HG03103 (cell line): ENCODE results near the gene BIRC5.
A peak's percentile ranks its signal among the peaks of the same experiment; 100 is the strongest.
"Not testable (repeated sequence)": the region's sequence is repeated elsewhere in the genome, so short reads cannot be mapped to it uniquely, and the experiment has no call there.

ENCODE experiments used
- ATAC-seq: cut with Tn5 transposase; IDR thresholded peaks from one replicate; pipeline ENCODE4 v1.9.1; 2021; ENCODE audit warnings: low read depth; ENCODE audit not compliant: unreplicated experiment

The BIRC5 gene

DNA sequence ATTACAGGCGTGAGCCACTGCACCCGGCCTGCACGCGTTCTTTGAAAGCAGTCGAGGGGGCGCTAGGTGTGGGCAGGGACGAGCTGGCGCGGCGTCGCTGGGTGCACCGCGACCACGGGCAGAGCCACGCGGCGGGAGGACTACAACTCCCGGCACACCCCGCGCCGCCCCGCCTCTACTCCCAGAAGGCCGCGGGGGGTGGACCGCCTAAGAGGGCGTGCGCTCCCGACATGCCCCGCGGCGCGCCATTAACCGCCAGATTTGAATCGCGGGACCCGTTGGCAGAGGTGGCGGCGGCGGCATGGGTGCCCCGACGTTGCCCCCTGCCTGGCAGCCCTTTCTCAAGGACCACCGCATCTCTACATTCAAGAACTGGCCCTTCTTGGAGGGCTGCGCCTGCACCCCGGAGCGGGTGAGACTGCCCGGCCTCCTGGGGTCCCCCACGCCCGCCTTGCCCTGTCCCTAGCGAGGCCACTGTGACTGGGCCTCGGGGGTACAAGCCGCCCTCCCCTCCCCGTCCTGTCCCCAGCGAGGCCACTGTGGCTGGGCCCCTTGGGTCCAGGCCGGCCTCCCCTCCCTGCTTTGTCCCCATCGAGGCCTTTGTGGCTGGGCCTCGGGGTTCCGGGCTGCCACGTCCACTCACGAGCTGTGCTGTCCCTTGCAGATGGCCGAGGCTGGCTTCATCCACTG lies at the start of gene BIRC5:
TSS of gene BIRC5 (plus strand) at position 238 of the 690 bp plus-strand sequence. CDS start at position 302, 64 bp downstream.
- ATAC-seq: peak; percentile 88

DNA sequence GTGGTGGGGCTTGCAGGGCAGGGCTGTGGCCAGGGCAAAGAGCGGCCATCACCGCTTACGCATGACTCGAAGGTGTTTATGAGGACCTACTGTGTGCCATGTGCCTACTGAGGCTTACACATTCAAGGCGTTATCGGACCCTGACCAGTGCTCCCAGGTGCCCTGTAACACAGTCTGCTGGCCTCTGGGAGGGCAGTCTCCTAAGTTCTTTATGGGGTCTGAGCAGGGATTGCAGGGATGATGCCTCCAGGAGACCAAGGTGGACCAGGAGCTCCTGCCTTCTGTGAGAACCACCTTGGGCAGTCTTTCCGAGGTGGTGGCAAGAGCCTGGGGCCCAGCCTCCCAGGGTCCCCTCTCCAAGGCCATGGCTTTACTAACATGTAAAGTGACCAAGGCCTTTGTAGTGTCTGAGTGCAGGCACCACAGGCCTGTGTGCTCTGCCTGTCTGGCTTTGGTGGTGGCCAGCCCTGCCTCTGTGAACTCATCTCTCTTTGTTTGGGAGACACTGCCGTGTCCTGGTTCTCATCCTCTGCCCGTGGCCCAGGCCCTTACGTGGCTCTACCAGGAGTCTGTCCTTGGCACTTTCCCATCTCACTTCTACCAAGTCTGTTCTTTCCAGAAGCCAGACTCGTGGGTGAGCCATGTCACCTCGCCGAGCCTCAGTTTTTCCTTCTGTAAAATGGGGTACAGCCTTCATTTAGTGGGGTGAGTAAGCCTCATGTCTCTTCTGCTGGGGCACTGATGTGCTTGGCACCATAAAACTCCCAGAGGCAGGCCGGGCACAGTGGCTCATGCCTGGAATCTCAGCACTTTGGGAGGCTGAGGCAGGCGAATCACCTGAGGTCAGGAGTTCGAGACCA lies 49.1 kb upstream of the BIRC5 start:
- ATAC-seq: no peak

DNA sequence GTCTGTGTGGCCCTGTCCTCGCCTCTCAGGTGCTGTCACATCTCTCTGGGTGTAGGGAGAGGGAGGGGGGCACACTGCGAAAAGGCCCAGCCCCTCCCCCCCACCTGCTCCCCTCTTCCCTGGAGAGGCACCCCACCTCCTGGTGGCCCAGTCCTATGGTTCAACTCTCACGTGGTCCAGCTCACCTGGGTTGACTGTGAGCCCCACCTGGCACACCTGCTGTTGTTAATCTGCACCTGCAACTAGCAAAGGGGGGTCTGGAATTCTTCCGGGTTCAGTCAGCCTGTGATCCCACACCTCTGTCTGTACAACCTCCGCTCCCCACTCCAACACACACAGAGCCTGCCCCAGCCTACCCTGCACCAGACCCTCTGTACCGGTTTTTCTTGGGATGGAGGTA lies 47.6 kb upstream of the BIRC5 start:
- no peak for ATAC-seq

DNA sequence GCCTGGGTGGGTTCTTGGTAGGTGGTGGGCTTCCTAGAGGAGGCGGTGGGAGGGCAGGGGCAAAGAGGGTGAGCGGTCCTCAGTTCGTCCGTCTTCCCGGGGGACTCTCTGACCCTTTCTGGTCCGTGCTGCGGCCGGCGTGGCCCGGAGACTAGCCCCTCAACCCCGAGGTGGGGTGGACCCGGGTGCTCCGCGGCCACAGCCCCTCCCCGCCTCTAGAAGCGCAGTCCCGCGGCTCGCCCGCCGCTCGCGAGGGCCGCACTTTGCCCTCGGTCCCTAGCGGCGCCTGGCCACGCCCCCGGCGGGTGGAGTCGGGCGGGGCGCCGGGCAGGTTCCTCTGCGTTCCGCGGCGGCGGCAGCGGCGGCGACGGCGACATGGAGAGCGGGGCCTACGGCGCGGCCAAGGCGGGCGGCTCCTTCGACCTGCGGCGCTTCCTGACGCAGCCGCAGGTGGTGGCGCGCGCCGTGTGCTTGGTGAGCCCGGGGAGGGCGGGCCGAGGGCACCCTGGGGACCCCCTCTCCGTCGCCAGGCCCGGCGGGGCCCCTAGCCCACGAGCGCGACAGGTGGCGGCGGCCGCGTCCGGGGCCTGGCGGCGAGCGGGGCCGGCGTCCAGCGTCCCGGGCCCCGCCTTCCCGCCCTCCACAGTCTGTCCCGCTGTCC lies 45.7 kb upstream of the BIRC5 start, which contains the start of gene SYNGR2:
TSS of gene SYNGR2 (plus strand) at position 340 of the 661 bp plus-strand sequence. CDS start at position 376, 36 bp downstream.
- ATAC-seq: no peak

DNA sequence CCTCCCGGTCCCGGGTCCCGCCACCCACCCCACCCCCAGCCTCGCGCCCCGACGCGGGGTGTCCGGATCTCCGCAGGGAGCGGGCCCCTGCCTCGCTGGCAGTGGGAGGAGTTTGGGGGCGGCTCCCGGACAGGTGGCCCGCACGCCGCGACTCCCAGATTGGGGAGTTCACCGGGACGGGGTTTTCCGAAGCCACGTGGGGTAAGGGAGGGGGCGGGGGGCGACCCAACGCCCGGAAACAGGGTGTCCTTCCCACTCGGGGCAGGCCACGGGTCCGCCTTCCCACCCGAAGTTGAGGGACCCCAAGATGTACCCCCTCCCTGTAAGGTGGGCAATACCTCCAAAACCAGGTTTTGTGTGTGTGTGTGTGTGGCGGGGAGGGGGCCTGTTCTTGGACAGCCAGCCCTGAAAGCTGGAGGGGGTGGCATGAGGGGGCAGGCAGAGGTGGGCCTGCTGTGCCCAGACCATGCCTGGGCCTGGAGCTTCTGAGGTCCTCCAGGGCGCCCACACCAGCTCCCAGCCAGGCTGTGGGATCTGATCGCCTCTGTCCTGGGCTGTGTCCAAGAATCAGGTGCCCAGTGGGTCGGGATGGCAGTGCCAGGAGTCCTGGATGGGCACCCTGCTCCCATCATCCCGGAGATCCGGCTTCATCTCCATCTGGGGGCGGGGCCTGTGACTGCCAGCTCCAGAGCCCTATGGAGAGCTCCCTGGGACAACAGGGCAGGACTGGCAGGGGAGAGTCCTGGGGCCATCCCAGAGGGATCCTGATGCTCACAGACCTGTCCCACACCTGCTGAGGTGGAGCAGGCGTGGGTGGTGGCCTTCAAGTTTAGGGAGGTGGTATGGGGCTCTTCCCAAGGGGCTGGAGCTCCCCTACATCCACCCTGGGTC lies 44.9 kb upstream of the BIRC5 start:
- no peak for ATAC-seq

DNA sequence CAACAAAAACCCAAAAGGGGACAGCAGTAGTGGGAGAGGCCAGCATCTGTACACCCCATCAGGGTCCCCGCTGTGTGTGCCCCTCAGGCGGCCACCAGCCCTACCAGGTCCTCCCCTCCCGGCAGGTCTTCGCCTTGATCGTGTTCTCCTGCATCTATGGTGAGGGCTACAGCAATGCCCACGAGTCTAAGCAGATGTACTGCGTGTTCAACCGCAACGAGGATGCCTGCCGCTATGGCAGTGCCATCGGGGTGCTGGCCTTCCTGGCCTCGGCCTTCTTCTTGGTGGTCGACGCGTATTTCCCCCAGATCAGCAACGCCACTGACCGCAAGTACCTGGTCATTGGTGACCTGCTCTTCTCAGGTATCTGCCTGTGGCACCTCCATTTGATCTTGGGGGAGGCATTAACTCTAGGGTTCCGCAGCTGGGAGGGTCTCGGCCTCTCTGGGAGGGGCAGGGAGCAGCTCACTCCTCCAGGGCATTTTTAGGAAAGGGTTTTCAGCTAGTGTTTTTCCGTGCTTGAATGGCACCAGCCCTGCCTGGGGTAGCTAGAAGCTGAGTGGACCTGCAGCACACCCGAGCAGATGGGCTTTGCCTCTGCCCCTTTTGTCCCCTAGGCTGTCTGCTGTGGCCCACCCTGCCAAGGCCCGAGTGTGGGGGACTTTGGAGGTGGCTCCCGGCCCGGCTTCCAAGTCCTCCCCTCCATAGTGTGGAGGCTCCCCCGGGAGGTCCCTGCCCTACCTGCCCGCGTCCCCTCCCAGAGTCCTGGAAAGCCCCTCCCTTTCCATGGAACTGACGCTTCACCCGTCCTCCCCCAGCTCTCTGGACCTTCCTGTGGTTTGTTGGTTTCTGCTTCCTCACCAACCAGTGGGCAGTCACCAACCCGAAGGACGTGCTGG lies 43.1 kb upstream of the BIRC5 start:
- ATAC-seq: no peak

DNA sequence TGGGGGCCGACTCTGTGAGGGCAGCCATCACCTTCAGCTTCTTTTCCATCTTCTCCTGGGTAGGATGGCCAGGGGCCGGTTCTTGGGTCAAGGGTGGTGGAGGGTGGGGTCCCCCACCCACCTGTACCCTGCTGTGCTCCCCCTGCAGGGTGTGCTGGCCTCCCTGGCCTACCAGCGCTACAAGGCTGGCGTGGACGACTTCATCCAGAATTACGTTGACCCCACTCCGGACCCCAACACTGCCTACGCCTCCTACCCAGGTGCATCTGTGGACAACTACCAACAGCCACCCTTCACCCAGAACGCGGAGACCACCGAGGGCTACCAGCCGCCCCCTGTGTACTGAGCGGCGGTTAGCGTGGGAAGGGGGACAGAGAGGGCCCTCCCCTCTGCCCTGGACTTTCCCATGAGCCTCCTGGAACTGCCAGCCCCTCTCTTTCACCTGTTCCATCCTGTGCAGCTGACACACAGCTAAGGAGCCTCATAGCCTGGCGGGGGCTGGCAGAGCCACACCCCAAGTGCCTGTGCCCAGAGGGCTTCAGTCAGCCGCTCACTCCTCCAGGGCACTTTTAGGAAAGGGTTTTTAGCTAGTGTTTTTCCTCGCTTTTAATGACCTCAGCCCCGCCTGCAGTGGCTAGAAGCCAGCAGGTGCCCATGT lies 42.3 kb upstream of the BIRC5 start:
- ATAC-seq: not testable (repeated sequence)

DNA sequence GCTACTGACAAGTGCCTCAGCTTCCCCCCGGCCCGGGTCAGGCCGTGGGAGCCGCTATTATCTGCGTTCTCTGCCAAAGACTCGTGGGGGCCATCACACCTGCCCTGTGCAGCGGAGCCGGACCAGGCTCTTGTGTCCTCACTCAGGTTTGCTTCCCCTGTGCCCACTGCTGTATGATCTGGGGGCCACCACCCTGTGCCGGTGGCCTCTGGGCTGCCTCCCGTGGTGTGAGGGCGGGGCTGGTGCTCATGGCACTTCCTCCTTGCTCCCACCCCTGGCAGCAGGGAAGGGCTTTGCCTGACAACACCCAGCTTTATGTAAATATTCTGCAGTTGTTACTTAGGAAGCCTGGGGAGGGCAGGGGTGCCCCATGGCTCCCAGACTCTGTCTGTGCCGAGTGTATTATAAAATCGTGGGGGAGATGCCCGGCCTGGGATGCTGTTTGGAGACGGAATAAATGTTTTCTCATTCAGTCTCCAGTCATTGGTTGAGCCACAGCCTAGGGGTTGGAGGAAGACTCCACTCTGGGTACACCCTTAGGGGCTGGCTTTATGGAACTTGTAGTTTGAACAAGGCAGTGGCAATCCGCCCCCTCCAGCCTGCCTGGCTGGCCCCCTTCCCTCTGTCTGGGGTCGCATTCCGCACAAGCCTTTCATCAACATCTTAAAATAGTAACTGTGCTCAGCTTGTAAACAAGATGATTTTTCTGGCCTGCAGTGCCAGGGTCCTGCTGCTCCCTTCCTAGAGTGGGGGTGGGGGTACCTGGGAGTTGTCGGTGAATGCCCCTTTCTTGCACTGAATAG lies 41.6 kb upstream of the BIRC5 start:
- no peak for ATAC-seq

DNA sequence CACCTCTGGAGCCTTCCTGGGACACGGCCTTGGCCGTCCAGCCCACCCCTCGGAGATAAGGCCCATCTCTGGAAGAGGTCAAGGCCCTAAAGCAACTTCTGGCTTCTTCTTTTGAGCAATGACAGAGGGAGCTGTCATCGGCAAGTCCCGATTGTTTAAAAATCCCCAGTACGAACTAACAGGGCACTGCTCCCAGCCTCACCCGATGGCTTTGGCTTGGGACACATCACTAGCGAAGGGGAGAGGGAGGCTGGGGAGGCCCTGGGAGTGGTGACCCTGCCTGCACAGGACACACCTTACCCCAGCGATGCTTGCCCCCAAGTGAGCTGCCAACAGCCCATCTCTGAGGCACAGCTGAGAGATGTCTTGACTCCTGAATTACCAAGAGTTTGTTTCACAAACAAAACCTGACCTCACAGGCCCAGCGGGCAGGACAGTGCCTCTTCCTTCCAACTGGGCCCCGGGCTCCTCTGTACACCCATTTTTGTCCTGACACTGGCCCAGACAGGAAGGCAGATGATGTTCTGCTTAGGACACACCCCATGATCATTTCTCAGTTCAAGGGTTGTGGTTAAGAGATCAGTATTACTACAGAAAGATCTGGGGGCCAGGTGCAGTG lies 40.8 kb upstream of the BIRC5 start:
- no peak for ATAC-seq

DNA sequence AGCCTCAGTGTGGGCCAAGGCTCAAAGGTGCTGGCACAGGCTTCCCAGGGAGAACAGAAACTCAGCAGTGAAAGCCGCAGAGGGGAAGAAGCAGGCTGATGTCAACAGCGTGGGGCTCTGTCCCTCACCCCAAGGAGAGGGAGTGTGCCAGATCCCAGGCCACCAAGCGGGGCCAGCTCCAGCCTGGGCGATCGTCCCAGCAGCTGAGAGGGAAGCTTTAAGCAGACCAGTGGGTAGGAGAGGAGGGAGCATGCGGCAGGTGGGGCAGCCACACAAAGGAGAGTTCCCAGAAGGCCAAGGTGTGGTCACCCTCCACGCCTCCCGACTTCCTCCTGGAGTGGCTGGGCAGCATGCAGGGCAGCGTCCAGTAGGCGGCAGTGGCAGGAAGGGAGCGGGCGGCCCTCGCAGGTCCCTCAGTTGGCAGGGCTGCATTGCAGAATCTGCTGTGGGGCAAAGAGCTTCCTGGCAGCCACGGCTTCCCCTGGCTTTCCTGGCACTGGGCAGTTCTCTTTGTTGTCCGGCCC lies 39.6 kb upstream of the BIRC5 start:
- no peak for ATAC-seq

DNA sequence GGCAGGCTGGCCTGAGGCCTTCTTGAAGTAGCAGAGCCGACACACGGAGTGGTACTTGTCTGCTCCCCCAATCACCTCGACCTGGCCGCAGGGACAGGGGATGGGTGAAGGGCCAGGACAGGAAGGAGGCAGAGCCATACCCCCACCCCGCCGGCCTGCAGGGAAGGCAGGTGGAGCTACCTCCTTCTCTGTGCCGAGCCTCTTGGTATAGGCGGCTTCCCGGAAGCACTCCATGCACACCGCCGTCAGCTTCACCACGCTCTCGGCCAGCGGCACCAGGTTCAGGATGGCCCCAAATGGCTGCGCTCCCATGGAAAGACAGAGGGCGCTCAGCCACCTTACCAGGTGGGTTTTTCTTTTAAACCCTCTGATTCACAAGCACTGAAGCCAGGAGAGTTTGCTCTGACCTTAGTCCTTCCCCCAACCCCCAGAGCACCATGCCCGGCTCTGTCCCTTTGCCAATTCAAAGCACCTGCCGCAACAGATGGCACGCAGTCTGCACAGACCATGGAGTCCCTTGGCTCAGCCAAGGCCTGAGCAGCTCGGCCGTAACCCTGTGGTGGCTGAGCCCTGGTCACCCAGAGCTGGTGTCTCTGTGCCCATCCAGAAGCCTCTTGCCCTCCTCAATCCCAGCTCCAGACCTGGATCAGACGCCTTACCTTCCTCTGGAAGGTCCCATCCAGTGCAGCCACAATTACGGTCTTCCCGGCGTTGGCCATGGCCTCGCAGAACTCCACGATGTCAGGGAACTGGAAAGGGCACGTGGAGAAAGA lies 39.0 kb upstream of the BIRC5 start:
- ATAC-seq: no peak

DNA sequence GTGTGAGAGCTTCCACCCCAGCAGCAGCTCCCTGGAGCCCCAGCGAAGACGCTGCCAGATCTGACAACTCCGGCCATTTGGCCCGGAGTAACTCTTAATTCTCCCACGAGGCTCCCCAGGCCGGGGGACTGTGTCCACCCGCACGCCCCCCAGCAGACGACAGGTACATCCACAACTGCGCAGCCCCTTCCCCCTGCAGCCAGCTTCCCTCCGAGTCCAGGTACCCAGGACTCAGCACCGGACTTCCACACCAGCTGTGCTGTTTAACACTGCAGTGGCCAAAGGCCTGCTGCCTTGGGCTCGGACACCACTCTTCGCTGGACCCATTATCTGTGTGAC lies 38.4 kb upstream of the BIRC5 start:
- ATAC-seq: no peak

DNA sequence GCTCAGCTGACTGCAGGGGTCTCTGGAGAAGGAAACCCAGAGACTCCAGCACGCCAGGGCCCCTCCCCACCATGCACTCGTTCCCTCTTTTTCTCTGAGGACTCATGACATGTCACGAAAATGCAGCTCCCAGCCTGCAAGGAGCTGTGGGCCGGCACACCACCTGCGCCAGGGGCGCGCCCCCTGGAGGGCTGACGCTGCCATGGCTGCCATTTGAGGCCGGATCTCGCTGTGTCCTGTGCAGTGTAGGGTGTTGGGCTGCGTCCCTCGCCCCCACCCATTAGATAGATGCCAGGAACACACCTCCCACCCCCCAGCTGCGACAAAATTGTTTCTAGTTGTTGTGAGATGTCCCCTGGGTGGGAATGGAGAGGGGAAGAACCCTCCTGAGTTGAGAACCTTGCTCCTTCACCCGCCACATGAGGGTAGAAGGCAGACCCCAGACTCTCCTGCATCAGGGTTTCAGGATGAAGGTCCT lies 37.5 kb upstream of the BIRC5 start:
- ATAC-seq: no peak

DNA sequence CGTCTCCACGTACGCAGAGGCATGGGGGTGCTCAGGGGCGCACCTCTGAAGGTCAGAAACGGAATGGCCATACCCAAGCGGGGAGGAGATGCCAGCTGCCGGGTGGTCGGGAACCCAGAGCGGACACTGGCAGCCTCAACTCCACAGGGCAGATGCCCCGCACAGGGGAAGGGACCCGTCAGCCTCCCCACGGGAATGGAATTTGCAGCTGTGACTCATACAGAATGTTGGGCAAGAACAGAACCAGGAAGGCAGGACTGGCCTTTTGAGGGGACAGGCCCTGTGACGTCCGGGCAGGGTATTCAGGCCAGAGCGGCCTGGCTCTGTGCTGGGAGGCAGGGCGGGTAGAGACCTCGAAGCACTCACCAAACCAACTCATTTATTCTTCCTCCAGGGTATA lies 34.7 kb upstream of the BIRC5 start:
- ATAC-seq: no peak

DNA sequence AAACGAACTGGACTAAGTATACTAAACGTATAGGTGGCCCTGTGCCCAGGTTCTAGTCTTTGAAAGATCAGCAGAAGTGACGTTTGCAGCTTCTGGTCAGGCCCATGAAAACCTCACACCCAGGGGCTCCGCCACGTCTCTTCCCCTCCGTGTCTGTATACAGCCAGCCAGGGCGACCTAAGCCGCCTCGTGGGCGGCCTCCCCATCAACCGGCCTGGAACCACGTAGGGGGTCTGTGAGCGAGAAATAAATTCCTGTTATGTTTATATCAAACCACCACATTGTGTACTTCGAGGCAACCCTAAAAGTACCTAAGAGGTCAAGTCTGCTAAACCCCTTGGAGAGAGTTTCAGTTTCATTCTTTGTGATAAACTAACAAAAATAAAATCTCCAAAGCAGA lies 34.0 kb upstream of the BIRC5 start:
- ATAC-seq: no peak

DNA sequence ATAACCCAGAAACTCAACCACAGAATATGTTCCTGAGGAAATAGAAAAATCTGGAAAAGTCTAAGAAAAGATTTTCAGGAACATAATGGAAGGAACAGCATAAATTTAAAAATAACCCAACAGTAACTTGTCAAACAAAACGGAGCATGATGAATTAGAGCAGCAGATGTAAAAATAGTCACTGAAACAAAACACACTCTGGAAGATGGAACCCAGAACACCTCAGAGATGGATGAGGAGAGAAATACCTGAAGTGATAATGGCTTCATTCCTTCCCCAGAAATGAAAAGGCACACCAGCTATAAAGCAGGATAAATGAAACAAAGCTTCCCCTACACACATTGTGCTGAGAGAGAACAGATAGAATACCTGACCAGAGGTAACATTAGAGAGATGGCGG lies 33.5 kb upstream of the BIRC5 start:
- ATAC-seq: no peak

DNA sequence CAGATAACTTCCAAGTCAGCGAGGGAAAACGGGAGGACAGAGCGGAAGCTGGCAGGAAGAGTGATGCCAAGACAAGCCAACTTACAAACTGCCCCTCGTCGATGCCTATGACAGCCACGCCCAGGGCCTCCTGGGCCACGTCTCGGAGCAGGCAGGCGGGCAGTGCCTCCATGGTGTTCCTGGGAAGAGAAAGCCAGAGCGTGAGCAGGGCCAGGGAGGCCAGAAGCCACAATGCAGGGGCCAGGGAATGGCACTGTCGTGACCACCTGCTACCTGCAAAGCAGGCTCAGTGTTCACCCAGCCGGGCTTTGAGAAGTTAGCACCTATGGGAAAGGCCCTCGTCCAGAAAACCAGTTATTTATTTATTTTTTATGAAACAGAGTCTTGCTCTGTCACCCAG lies 31.5 kb upstream of the BIRC5 start:
- no peak for ATAC-seq
